Measurements from ENCODE around the gene AGTRAP. TPM values are rescaled to one million over a fixed set of nuclear protein-coding genes. Genes with fewer than 3 reads are reported as not detected.

AGTRAP gene
- total RNA-seq, 1 donor from 2014 or later: 15.7 TPM

- no peak overlapping the region for H3K27ac ChIP-seq (ENCODE audit: low read depth, low read length)
Observed at GRCh38 chr1:11769274-11769673, 33.3 kb downstream of the AGTRAP start.

DNA sequence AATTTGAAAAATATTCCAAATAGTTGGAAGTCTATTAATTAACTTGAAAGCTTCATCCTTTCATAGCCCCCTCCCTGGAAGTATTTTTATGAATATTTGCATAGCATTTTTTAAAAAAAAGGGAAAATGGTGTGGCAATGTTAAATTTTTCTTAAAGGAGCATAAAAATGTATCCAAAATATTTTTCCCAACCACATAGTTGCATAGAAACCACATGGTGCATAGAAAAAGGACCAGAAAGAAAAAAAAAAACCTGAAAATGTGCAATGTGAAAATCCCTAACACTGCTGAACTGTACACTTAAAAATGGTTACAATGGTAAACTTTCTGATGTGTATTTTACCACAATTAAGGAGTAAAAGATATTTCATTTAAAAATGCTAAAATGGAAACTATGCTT is 34.1 kb downstream of the AGTRAP start:
- Histone ChIP-seq H3K9me3 (ENCODE audit: control insufficient read depth in 3 of 3, low read length in 3 of 3) (no peaks in the 10 kb centered on the region), H3K4me1 (ENCODE audit: control insufficient read depth in 3 of 3, insufficient read depth in 3 of 3, low read length in 3 of 3) (no peaks in the 10 kb centered on the region), H3K9ac (ENCODE audit: low read depth in 1 of 3, low read length in 3 of 3) (no peak overlapping the region), H3K4me3 (ENCODE audit: low read length in 3 of 3) (no peak overlapping the region), H3K36me3 (ENCODE audit: control insufficient read depth in 3 of 3, insufficient read depth in 3 of 3, low read length in 3 of 3) (no peaks in the 10 kb centered on the region), H3K27me3 (ENCODE audit: control insufficient read depth in 3 of 3, insufficient read depth in 3 of 3, low read length in 3 of 3) (no peaks in the 10 kb centered on the region), H3K27ac (ENCODE audit: low read depth, low read length) (no peak overlapping the region)

More at GRCh38 chr1:11769274-11769673, 33.3 kb downstream of the AGTRAP start:
- Histone ChIP-seq H3K4me1 (ENCODE audit: control insufficient read depth in 3 of 3, insufficient read depth in 3 of 3, low read length in 3 of 3) (no peaks in the 10 kb centered on the region), H3K36me3 (ENCODE audit: control insufficient read depth in 3 of 3, insufficient read depth in 3 of 3, low read length in 3 of 3) (no peaks in the 10 kb centered on the region), H3K9me3 (ENCODE audit: control insufficient read depth in 3 of 3, low read length in 3 of 3) (no peaks in the 10 kb centered on the region), H3K27me3 (ENCODE audit: control insufficient read depth in 3 of 3, insufficient read depth in 3 of 3, low read length in 3 of 3) (no peaks in the 10 kb centered on the region), H3K9ac (ENCODE audit: low read depth in 1 of 3, low read length in 3 of 3) (no peak overlapping the region), H3K4me3 (ENCODE audit: low read length in 3 of 3) (no peak overlapping the region)

DNA sequence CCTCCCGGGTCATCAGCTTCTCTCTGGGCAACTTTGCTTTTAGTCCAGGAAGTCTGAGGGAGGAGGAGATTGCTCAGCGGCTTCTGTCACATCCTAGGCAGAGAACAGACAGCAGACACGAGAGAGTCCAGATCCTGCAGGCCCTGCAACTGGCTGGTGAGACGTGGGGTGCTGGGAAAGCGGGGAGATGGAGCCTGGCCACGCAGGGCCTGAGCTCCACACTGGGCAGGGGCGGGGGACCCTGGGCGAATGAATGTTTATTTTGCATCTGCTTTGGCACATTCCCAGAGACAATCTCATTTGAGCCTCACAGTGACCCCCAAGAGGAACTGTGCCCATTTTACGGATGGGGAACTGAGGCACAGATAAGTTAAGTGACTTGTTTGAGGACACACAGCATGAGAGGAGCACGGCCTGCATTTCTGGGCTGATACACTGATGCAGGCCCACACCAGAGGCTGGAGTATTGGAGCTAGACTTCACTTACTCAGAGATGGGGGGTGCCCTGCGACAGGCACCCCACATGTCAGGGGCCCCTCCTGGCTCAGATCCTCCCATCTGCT is 35.6 kb downstream of the AGTRAP start:
- Histone ChIP-seq H3K9ac (ENCODE audit: low read depth in 1 of 3, low read length in 3 of 3) (no peak overlapping the region), H3K9me3 (ENCODE audit: control insufficient read depth in 3 of 3, low read length in 3 of 3) (no peaks in the 10 kb centered on the region), H3K4me3 (ENCODE audit: low read length in 3 of 3) (no peak overlapping the region), H3K4me1 (ENCODE audit: control insufficient read depth in 3 of 3, insufficient read depth in 3 of 3, low read length in 3 of 3) (no peaks in the 10 kb centered on the region), H3K27me3 (ENCODE audit: control insufficient read depth in 3 of 3, insufficient read depth in 3 of 3, low read length in 3 of 3) (no peaks in the 10 kb centered on the region), H3K27ac (ENCODE audit: low read depth, low read length) (no peak overlapping the region), H3K36me3 (ENCODE audit: control insufficient read depth in 3 of 3, insufficient read depth in 3 of 3, low read length in 3 of 3) (no peaks in the 10 kb centered on the region)

DNA sequence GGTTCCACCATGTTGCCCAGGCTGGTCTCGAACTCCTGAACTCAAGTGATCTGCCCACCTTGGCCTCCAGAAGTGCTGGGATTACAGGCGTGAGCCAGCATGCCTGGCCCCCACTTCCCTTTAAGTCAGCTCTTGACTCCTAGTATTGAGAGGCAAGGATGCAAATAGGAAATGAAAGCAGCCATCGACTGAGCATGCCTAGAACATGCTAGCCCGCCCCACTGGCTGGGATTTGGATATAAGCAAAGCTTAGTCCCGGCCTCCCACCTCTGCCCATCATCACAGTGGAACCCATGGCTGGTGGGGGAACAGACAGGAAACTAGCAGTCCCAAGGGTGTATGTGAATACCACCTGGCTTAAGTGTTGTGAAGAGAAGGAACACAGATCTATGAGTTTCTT is 36.5 kb downstream of the AGTRAP start:
- H3K36me3 ChIP-seq (ENCODE audit: control insufficient read depth in 3 of 3, insufficient read depth in 3 of 3, low read length in 3 of 3): no peaks in the 10 kb centered on the region
- H3K27me3 ChIP-seq (ENCODE audit: control insufficient read depth in 3 of 3, insufficient read depth in 3 of 3, low read length in 3 of 3): no peaks in the 10 kb centered on the region
- H3K4me3 ChIP-seq (ENCODE audit: low read length in 3 of 3): no peak overlapping the region

GRCh38 chr1:11774753-11775152 is 38.8 kb downstream of the AGTRAP start:
- Histone ChIP-seq H3K4me3 (ENCODE audit: low read length in 3 of 3) (no peak overlapping the region), H3K9me3 (ENCODE audit: control insufficient read depth in 3 of 3, low read length in 3 of 3) (no peaks in the 10 kb centered on the region), H3K27me3 (ENCODE audit: control insufficient read depth in 3 of 3, insufficient read depth in 3 of 3, low read length in 3 of 3) (no peaks in the 10 kb centered on the region), H3K4me1 (ENCODE audit: control insufficient read depth in 3 of 3, insufficient read depth in 3 of 3, low read length in 3 of 3) (no peaks in the 10 kb centered on the region), H3K27ac (ENCODE audit: low read depth, low read length) (no peak overlapping the region), H3K36me3 (ENCODE audit: control insufficient read depth in 3 of 3, insufficient read depth in 3 of 3, low read length in 3 of 3) (no peaks in the 10 kb centered on the region), H3K9ac (ENCODE audit: low read depth in 1 of 3, low read length in 3 of 3) (no peak overlapping the region)

More for the DNA sequence above, 36.5 kb downstream of the AGTRAP start:
- Histone ChIP-seq H3K9me3 (ENCODE audit: control insufficient read depth in 3 of 3, low read length in 3 of 3) (no peaks in the 10 kb centered on the region), H3K9ac (ENCODE audit: low read depth in 1 of 3, low read length in 3 of 3) (no peak overlapping the region), H3K4me1 (ENCODE audit: control insufficient read depth in 3 of 3, insufficient read depth in 3 of 3, low read length in 3 of 3) (no peaks in the 10 kb centered on the region), H3K27ac (ENCODE audit: low read depth, low read length) (no peak overlapping the region)

DNA sequence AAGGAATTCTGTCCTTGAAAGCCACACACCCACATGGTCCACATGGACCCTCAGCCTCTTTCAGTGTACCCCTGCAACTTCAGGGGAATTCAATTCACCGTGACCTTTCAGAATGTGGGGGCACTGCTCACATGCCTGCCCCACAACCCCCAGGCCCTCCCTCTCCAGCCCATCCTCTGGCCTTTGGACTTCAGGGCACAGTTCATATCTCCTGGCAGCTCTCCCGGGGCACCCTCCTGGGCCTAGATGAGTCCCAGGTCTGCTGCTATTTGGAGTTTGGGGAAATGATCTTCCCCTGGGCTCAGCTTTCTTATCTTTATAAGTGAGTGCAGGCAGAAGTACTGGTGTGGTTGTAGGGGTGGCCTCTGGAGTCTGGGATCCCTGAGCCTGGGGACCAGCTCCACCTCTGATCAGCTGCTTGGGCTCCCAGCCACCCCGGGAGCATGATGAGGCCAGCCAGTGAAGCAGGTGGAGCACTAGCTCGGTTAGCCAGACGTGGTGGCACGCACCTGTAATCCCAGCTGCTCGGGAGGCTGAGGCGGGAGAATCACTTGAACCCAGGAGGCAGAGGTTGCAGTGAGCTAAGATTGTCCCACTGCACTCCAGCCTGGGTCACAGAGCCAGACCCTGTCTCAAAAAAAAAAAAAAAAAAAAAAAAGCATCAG is 41.9 kb downstream of the AGTRAP start:
- Histone ChIP-seq H3K27ac (ENCODE audit: low read depth, low read length) (no peak overlapping the region), H3K27me3 (ENCODE audit: control insufficient read depth in 3 of 3, insufficient read depth in 3 of 3, low read length in 3 of 3) (no peaks in the 10 kb centered on the region), H3K9me3 (ENCODE audit: control insufficient read depth in 3 of 3, low read length in 3 of 3) (no peaks in the 10 kb centered on the region), H3K36me3 (ENCODE audit: control insufficient read depth in 3 of 3, insufficient read depth in 3 of 3, low read length in 3 of 3) (no peaks in the 10 kb centered on the region), H3K4me1 (ENCODE audit: control insufficient read depth in 3 of 3, insufficient read depth in 3 of 3, low read length in 3 of 3) (no peaks in the 10 kb centered on the region), H3K4me3 (ENCODE audit: low read length in 3 of 3) (no peak overlapping the region), H3K9ac (ENCODE audit: low read depth in 1 of 3, low read length in 3 of 3) (no peak overlapping the region)

DNA sequence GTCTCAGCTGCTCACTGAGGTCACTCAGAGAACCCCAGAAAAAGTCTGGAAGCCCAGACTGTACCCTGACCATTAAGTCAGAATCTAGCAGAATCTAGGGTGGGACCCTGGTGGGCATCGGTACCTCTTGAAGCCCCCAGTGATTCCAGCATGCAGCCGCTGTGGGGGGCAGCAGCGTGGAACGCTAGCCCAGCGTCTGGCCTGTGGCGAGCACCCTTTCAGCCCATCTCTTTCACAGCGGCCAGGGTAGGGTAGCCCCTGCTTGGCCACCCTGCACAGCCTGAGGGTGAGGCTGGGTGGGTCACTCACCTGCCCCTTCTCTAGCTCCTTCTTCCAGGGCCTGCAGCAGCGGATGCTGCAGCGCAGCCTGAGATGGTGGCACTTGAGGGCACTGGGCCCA is 42.4 kb downstream of the AGTRAP start:
- no peaks in the 10 kb centered on the region for H3K9me3 ChIP-seq (ENCODE audit: control insufficient read depth in 3 of 3, low read length in 3 of 3)
- no peaks in the 10 kb centered on the region for H3K4me1 ChIP-seq (ENCODE audit: control insufficient read depth in 3 of 3, insufficient read depth in 3 of 3, low read length in 3 of 3)
- H3K27me3 ChIP-seq (ENCODE audit: control insufficient read depth in 3 of 3, insufficient read depth in 3 of 3, low read length in 3 of 3): no peaks in the 10 kb centered on the region
- no peaks in the 10 kb centered on the region for H3K36me3 ChIP-seq (ENCODE audit: control insufficient read depth in 3 of 3, insufficient read depth in 3 of 3, low read length in 3 of 3)
- no peak overlapping the region for H3K4me3 ChIP-seq (ENCODE audit: low read length in 3 of 3)
- H3K27ac ChIP-seq (ENCODE audit: low read depth, low read length): no peak overlapping the region
- no peak overlapping the region for H3K9ac ChIP-seq (ENCODE audit: low read depth in 1 of 3, low read length in 3 of 3)

DNA sequence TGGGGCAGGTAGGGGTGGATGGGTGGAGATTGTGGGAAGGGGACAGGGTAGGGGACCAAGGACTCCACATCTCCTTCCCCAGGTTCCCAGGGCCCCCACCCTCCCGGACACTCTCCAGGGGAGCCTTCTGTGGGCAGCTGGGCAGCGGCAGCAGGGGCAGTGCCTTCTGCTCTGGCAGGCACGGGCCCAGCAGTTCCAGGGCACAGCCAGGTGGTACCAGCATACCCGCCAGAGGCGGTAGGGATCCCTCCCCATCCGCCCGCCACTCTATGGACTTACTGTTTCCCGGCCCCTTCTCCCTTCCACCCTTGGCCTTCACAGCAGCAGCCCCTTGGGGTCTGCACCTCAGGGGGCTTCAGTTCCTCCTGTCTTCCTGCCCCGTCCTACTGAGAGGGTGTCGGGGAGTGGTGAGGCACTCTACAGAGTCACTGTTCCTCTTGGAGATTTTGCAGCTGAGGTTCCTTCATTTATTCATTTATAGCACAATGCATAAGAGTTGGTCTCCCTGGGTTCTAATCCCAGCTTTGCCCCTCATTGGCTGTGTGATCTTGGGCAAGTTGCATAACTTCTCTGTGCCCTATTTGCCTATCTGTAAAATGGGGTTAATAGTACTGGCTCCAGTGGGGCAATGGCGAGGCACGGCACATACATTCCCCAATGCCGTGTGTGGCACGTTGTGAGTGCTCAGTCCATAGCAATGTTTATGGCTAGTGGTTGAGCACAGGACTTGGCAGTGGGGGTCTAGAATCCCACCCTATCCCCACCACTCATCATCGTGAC is 43.1 kb downstream of the AGTRAP start:
- no peak overlapping the region for H3K9ac ChIP-seq (ENCODE audit: low read depth in 1 of 3, low read length in 3 of 3)
- no peaks in the 10 kb centered on the region for H3K27me3 ChIP-seq (ENCODE audit: control insufficient read depth in 3 of 3, insufficient read depth in 3 of 3, low read length in 3 of 3)
- H3K4me1 ChIP-seq (ENCODE audit: control insufficient read depth in 3 of 3, insufficient read depth in 3 of 3, low read length in 3 of 3): no peaks in the 10 kb centered on the region
- no peak overlapping the region for H3K27ac ChIP-seq (ENCODE audit: low read depth, low read length)
- H3K4me3 ChIP-seq (ENCODE audit: low read length in 3 of 3): no peak overlapping the region
- H3K9me3 ChIP-seq (ENCODE audit: control insufficient read depth in 3 of 3, low read length in 3 of 3): no peaks in the 10 kb centered on the region
- H3K36me3 ChIP-seq (ENCODE audit: control insufficient read depth in 3 of 3, insufficient read depth in 3 of 3, low read length in 3 of 3): no peaks in the 10 kb centered on the region

- Histone ChIP-seq H3K4me1 (ENCODE audit: control insufficient read depth in 3 of 3, insufficient read depth in 3 of 3, low read length in 3 of 3) (peaks cover 5% of the 10 kb centered on the region in 3 donors), H3K4me3 (ENCODE audit: low read length in 3 of 3) (no peak overlapping the region), H3K27me3 (ENCODE audit: control insufficient read depth in 3 of 3, insufficient read depth in 3 of 3, low read length in 3 of 3) (no peaks in the 10 kb centered on the region), H3K9me3 (ENCODE audit: control insufficient read depth in 3 of 3, low read length in 3 of 3) (no peaks in the 10 kb centered on the region), H3K27ac (ENCODE audit: low read depth, low read length) (no peak overlapping the region), H3K36me3 (ENCODE audit: control insufficient read depth in 3 of 3, insufficient read depth in 3 of 3, low read length in 3 of 3) (no peaks in the 10 kb centered on the region), H3K9ac (ENCODE audit: low read depth in 1 of 3, low read length in 3 of 3) (no peak overlapping the region)
Observed at GRCh38 chr1:11779715-11780379, 43.9 kb downstream of the AGTRAP start.

Measured in skeletal muscle tissue (tissue), 4 donors.